Neural cell (in vitro differentiated cells): ENCODE measurements around the gene ACSL6. TPM values are rescaled to one million over a fixed set of nuclear protein-coding genes. Genes with fewer than 3 reads are reported as not detected.

Experiments
- H2AFZ ChIP-seq: fragments of 200-600, 300-800 bp; sonication (generic), shearing (Covaris generic); 2 replicates; pipeline ENCODE4 v1.6.0; 2014; ENCODE audit warnings: low read depth, mild to moderate bottlenecking, antibody characterized with exemption, low read length, moderate library complexity
- H3F3A ChIP-seq: fragments of 200-600 bp; shearing (Covaris generic); 2 replicates; pipeline ENCODE4 v1.6.1; 2016; ENCODE audit warnings: mild to moderate bottlenecking, moderate library complexity, mixed read lengths, antibody characterized with exemption, low read length; ENCODE audit not compliant: insufficient read depth, poor library complexity, severe bottlenecking
- H3K27ac ChIP-seq: fragments of 200-600, 300-800 bp; sonication (generic), shearing (Covaris generic); 2 replicates; pipeline ENCODE4 v1.5.1; 2014; ENCODE audit warnings: mild to moderate bottlenecking, low read length, moderate library complexity
- H3K27me3 ChIP-seq: fragments of 300-800, 200-600 bp; sonication (generic), shearing (Covaris generic); 2 replicates; pipeline ENCODE4 v1.6.0; 2014; ENCODE audit warnings: mild to moderate bottlenecking, low read depth, low read length, moderate library complexity; ENCODE audit not compliant: insufficient read depth
- H3K36me3 ChIP-seq: fragments of 300-800, 200-600 bp; sonication (generic), shearing (Covaris generic); 2 replicates; pipeline ENCODE4 v1.5.1; 2014; ENCODE audit warnings: mild to moderate bottlenecking, antibody characterized with exemption, low read length, moderate library complexity; ENCODE audit not compliant: insufficient read depth
- H3K4me2 ChIP-seq: fragments of 300-800, 200-600 bp; sonication (generic), shearing (Covaris generic); 2 replicates; pipeline ENCODE4 v1.6.0; 2014; ENCODE audit warnings: mild to moderate bottlenecking, low read length
- H3K4me3 ChIP-seq: fragments of 300-800, 200-600 bp; sonication (generic), shearing (Covaris generic); 2 replicates; pipeline ENCODE4 v1.5.1; 2014; ENCODE audit warnings: mild to moderate bottlenecking, low read length, moderate library complexity
- H3K79me2 ChIP-seq: fragments of 200-600 bp; shearing (Covaris generic); replicated peaks from 2 replicates; pipeline ENCODE4 v1.6.0; 2014; ENCODE audit warnings: mild to moderate bottlenecking, low read length, moderate library complexity; ENCODE audit not compliant: insufficient read depth
- H3K9ac ChIP-seq: fragments of 300-800, 200-600 bp; sonication (generic), shearing (Covaris generic); 2 replicates; pipeline ENCODE4 v1.6.1; 2016; ENCODE audit warnings: mild to moderate bottlenecking, low read length, mixed read lengths
- H3K9me2 ChIP-seq: fragments of 200-600 bp; shearing (Covaris generic); 2 replicates; pipeline ENCODE4 v1.6.1; 2016; ENCODE audit warnings: mild to moderate bottlenecking, low read length, mixed read lengths; ENCODE audit not compliant: insufficient read depth
- H3K9me3 ChIP-seq: fragments of 200-600, 300-800 bp; sonication (generic), shearing (Covaris generic); 2 replicates; pipeline ENCODE4 v1.6.1; 2016; ENCODE audit warnings: mild to moderate bottlenecking, mixed run types, low read length, moderate library complexity, mixed read lengths
- H4K20me1 ChIP-seq: fragments of 200-600 bp; shearing (Covaris generic); 2 replicates; pipeline ENCODE4 v1.6.1; 2016; ENCODE audit warnings: mild to moderate bottlenecking, mixed run types; ENCODE audit not compliant: insufficient read depth
- EP300 ChIP-seq: fragments of 450-650 bp; conservative IDR thresholded peaks from 2 replicates; pipeline ENCODE4 v1.6.1; 2014; ENCODE audit warnings: antibody characterized with exemption, mild to moderate bottlenecking, moderate library complexity; ENCODE audit not compliant: poor library complexity, severe bottlenecking
- EZH2 ChIP-seq: fragments of 200-600, 300-800 bp; shearing (Covaris generic), sonication (generic); IDR thresholded peaks from 2 replicates; pipeline ENCODE4 v1.6.1; 2014; ENCODE audit warnings: antibody characterized with exemption, low read length, borderline replicate concordance, mild to moderate bottlenecking; ENCODE audit not compliant: insufficient read depth, poor library complexity, severe bottlenecking
- MXI1 ChIP-seq: fragments of 450-650 bp; conservative IDR thresholded peaks from 2 replicates; pipeline ENCODE4 v1.6.1; 2014; ENCODE audit warnings: antibody characterized with exemption, mild to moderate bottlenecking; ENCODE audit not compliant: poor library complexity, severe bottlenecking
- POLR2AphosphoS5 ChIP-seq: IDR thresholded peaks from 2 replicates; pipeline ENCODE4 v1.6.1; 2012
- RAD21 ChIP-seq: fragments of 450-650 bp; conservative IDR thresholded peaks from 2 replicates; pipeline ENCODE4 v1.6.1; 2014; ENCODE audit warnings: antibody characterized with exemption, mild to moderate bottlenecking, moderate library complexity
- SMC3 ChIP-seq: fragments of 450-650 bp; conservative IDR thresholded peaks from 2 replicates; pipeline ENCODE4 v1.6.1; 2014; ENCODE audit warnings: antibody characterized with exemption, mild to moderate bottlenecking, moderate library complexity; ENCODE audit not compliant: poor library complexity
- TAF1 ChIP-seq: IDR thresholded peaks from 2 replicates; pipeline ENCODE4 v1.6.1; 2012; ENCODE audit warnings: low read depth
- polyA plus RNA-seq: library from polyadenylated mRNA; depleted of rRNA; stranded (reverse); fragments of >200 nt; gene quantifications from 2 replicates; pipeline ENCODE4 v1.2.3, GENCODE V29; 2014
- TF ChIP-seq, protein P1 (sequence below): fragments of 450-650 bp; IDR thresholded peaks from 2 replicates; pipeline ENCODE4 v1.5.1; 2014; ENCODE audit warnings: antibody characterized with exemption, mild to moderate bottlenecking, moderate library complexity; ENCODE audit not compliant: poor library complexity, severe bottlenecking
- TF ChIP-seq, protein P2 (sequence below): IDR thresholded peaks from 2 replicates; pipeline ENCODE4 v1.6.1; 2012; ENCODE audit warnings: borderline replicate concordance

The ACSL6 gene
- polyA plus RNA-seq, 1 donor from 2014 or later, result 30.5 TPM

DNA sequence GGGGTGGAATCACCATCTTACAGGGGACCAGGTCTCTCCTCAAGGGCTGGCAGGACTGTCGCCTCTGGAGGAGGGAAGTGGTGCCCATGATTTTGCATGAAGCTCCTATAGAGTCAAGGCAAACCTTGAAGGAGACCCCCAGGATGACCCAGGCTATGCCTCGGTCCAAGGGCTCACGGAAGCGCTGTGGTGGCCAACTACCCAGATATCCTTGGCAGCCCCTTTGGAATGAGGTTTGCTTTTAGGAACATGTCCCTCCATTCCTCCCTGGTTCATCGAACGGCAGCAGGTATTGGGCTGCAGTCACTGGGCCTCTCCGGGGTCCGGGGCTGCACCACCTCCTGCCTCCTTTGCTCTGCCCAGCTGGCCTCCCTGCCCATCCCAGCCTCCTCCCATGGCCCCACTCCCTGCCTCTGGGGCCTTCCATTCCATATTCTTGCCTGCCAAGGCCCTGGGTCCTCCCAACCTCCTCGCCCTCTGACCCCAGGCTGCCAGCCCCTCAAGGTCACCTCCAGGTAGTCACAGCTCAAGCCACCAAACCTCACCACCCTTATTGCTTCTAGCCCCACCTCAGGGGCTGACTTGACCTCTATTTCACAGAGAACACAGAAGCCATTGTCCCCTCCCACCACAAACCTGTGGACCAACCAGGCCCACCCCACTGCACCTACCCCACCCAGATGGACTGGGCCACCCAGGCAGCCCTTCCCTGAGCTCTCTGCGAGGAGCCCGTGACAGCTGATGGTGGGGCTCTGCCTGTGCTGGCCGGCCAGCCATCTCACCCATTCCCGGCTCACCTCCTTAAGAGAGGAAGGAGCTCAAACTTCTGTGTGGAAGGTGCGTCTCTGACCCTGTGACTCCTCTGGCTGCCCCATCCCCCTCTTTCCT, 45.4 kb upstream of the ACSL6 start:
- H3K9ac ChIP-seq, result no peak overlapping the region
- no peak overlapping the region for H3K4me2 ChIP-seq
- H3K9me3 ChIP-seq, result no peaks in the 10 kb centered on the region
- no peak overlapping the region for H2AFZ ChIP-seq
- no peaks in the 10 kb centered on the region for H3K79me2 ChIP-seq
- no peak overlapping the region for H3K27ac ChIP-seq
- TF ChIP-seq, protein P1, sequence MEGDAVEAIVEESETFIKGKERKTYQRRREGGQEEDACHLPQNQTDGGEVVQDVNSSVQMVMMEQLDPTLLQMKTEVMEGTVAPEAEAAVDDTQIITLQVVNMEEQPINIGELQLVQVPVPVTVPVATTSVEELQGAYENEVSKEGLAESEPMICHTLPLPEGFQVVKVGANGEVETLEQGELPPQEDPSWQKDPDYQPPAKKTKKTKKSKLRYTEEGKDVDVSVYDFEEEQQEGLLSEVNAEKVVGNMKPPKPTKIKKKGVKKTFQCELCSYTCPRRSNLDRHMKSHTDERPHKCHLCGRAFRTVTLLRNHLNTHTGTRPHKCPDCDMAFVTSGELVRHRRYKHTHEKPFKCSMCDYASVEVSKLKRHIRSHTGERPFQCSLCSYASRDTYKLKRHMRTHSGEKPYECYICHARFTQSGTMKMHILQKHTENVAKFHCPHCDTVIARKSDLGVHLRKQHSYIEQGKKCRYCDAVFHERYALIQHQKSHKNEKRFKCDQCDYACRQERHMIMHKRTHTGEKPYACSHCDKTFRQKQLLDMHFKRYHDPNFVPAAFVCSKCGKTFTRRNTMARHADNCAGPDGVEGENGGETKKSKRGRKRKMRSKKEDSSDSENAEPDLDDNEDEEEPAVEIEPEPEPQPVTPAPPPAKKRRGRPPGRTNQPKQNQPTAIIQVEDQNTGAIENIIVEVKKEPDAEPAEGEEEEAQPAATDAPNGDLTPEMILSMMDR, result no peak
- no peaks in the 10 kb centered on the region for H3K36me3 ChIP-seq
- H3K9me2 ChIP-seq, result no peaks in the 10 kb centered on the region
- H3K4me3 ChIP-seq, result no peak overlapping the region
- H3F3A ChIP-seq, result no peaks in the 10 kb centered on the region
- H3K27me3 ChIP-seq, result no peaks in the 10 kb centered on the region
- no peaks in the 10 kb centered on the region for H4K20me1 ChIP-seq

DNA sequence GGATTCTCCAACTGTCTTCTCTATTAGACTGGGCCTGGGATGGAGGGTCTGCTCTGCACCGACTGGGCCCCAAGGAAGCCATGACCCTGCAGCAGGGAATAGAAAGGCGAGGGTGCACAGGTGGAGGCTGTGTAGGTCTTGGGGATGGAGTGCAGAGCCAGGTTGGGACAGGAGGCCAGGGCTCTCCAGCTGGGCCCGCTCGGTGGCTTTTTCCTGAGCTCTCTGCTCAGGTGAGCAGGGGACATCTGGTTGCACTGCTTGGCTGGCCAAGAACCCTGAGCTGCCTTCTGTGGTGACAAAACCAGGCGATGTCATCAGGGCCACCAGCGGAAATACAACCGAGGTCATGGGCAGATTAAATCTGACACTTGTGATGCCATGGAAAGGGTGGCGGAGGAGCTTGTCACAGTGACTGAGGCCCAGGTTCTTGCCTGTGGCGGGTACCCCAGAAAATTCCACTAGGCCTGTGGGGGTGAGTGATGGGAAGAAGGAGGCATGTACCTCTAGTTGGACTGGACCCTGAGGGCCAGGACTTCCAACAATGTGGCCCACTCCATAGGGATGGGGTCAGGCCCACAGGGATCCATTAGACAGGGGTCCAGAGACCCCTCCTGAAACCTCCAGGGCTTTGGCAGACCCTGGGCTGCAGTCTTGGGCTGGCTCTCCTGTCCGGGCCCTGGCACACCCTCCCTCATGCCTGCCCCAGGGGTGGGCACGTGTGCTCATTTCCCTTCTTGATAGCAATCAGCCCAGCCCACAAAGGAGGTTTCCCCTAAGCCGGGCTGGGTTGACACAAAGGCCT, 44.6 kb upstream of the ACSL6 start:
- H3K9me2 ChIP-seq, result no peaks in the 10 kb centered on the region
- no peak overlapping the region for H2AFZ ChIP-seq
- no peak overlapping the region for H3K4me3 ChIP-seq
- no peak overlapping the region for H3K9ac ChIP-seq
- H3K27me3 ChIP-seq, result no peaks in the 10 kb centered on the region
- TF ChIP-seq MXI1, result no peak
- TF ChIP-seq TAF1, result no peak
- TF ChIP-seq EZH2, result no peak
- TF ChIP-seq, protein P2, sequence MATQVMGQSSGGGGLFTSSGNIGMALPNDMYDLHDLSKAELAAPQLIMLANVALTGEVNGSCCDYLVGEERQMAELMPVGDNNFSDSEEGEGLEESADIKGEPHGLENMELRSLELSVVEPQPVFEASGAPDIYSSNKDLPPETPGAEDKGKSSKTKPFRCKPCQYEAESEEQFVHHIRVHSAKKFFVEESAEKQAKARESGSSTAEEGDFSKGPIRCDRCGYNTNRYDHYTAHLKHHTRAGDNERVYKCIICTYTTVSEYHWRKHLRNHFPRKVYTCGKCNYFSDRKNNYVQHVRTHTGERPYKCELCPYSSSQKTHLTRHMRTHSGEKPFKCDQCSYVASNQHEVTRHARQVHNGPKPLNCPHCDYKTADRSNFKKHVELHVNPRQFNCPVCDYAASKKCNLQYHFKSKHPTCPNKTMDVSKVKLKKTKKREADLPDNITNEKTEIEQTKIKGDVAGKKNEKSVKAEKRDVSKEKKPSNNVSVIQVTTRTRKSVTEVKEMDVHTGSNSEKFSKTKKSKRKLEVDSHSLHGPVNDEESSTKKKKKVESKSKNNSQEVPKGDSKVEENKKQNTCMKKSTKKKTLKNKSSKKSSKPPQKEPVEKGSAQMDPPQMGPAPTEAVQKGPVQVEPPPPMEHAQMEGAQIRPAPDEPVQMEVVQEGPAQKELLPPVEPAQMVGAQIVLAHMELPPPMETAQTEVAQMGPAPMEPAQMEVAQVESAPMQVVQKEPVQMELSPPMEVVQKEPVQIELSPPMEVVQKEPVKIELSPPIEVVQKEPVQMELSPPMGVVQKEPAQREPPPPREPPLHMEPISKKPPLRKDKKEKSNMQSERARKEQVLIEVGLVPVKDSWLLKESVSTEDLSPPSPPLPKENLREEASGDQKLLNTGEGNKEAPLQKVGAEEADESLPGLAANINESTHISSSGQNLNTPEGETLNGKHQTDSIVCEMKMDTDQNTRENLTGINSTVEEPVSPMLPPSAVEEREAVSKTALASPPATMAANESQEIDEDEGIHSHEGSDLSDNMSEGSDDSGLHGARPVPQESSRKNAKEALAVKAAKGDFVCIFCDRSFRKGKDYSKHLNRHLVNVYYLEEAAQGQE, result no peak
- TF ChIP-seq POLR2AphosphoS5, result no peak
- TF ChIP-seq, protein P1, result no peak
- TF ChIP-seq EP300, result no peak
- TF ChIP-seq RAD21, result no peak
- no peak for TF ChIP-seq SMC3
- no peaks in the 10 kb centered on the region for H3F3A ChIP-seq
- H3K4me2 ChIP-seq, result no peak overlapping the region
- H3K36me3 ChIP-seq, result no peaks in the 10 kb centered on the region
- H3K9me3 ChIP-seq, result no peaks in the 10 kb centered on the region
- no peak overlapping the region for H3K27ac ChIP-seq
- H3K79me2 ChIP-seq, result no peaks in the 10 kb centered on the region
- H4K20me1 ChIP-seq, result no peaks in the 10 kb centered on the region
